Activated CD8-positive, alpha-beta T cell treated with anti-CD3 and anti-CD28 coated beads for 36 hours (primary cell): ENCODE data around the gene SLC31A2. TPM values are rescaled to one million over a fixed set of nuclear protein-coding genes. Genes with fewer than 3 reads are reported as not detected.
"Not testable (repeated sequence)": the region's sequence is repeated elsewhere in the genome, so short reads cannot be mapped to it uniquely, and the experiment has no call there.

Experiments
- ATAC-seq: fragments of 200-7000 bp; cut with Tn5 transposase; one replicate; pipeline ENCODE4 v1.10.0; 2021; ENCODE audit warnings: mild to moderate bottlenecking, moderate library complexity
- CTCF ChIA-PET: fragments of 350-600 bp; sonication (Branson Sonifier 250); formaldehyde crosslinking; loops from one replicate; lab custom pipeline; 2021; ENCODE audit warnings: antibody characterized with exemption; lab: Charles Lee
- POLR2A ChIA-PET: fragments of 350-600 bp; sonication (Branson Sonifier 250); formaldehyde crosslinking; loops from one replicate; lab custom pipeline; 2021; ENCODE audit warnings: antibody characterized with exemption; lab: Charles Lee
- DNase-seq: peaks from one replicate; pipeline ENCODE4 v3.0.0-alpha.2; 2020
- H3K27ac Mint-ChIP-seq: one replicate; pipeline ENCODE4 v1.8.0; 2021; ENCODE audit warnings: mild to moderate bottlenecking, mixed read lengths
- H3K27me3 Mint-ChIP-seq: one replicate; pipeline ENCODE4 v1.8.0; 2021; ENCODE audit warnings: mixed read lengths
- H3K36me3 Mint-ChIP-seq: one replicate; pipeline ENCODE4 v1.8.0; 2021; ENCODE audit warnings: low read depth, mixed read lengths
- H3K4me1 Mint-ChIP-seq: one replicate; pipeline ENCODE4 v1.8.0; 2021; ENCODE audit warnings: low read depth, mixed read lengths
- H3K4me3 Mint-ChIP-seq: one replicate; pipeline ENCODE4 v1.8.0; 2021; ENCODE audit warnings: mild to moderate bottlenecking, moderate library complexity, mixed read lengths
- H3K9me3 Mint-ChIP-seq: one replicate; pipeline ENCODE4 v1.8.0; 2021; ENCODE audit warnings: mixed read lengths
- CTCF ChIP-seq: fragments of 200-600 bp; IDR thresholded peaks from one replicate; pipeline ENCODE4 v1.8.0; 2022; ENCODE audit warnings: antibody characterized with exemption, mild to moderate bottlenecking
- intact Hi-C: fragments of 100-400 bp; cut with micrococcal nuclease; formaldehyde crosslinking; loops from one replicate; pipeline ENCODE4 v1.10.0; 2022
- total RNA-seq, 2 experiments: library from RNA; stranded (reverse); gene quantifications; one replicate each; pipeline ENCODE4 v1.2.3, GENCODE V29; 2021

The SLC31A2 gene
- 1 to 10 TPM; 1.6 to 3.4 TPM for total RNA-seq

GRCh38 chr9:113150670-113151611 is at the start of gene SLC31A2:
SLC31A2 (plus strand) TSS chr9:113151007; CDS start chr9:113151075, 68 bp downstream.
- POLR2A ChIA-PET, result interaction anchor here (1.1 to 1.6 kb wide), 3 partner anchors 12 to 71 kb away, joined by 3 to 7 read pairs (median 5); partner anchors contain the start of genes FKBP15 and SLC31A1
- CTCF ChIA-PET, result interaction anchor here (0.6 to 3.5 kb wide), 9 partner anchors 9 to 504 kb away, joined by 3 to 28 read pairs (median 4); partner anchors contain the start of gene SLC31A1
- intact Hi-C loops, result no loop called here
- H3K27ac Mint-ChIP-seq, result peak within 1 kb of the TSS; percentile 61
- H3K27me3 Mint-ChIP-seq, result no peaks in the 10 kb centered on the region
- peak; percentile 93 for DNase-seq
- H3K4me1 Mint-ChIP-seq, result peaks cover 27% of the 10 kb centered on the region
- peak; percentile 36 for TF ChIP-seq CTCF
- ATAC-seq, result peak; percentile 95
- H3K4me3 Mint-ChIP-seq, result peak within 1 kb of the TSS; percentile 78
- H3K36me3 Mint-ChIP-seq, result no peaks in the 10 kb centered on the region
- H3K9me3 Mint-ChIP-seq, result no peaks in the 10 kb centered on the region

- ATAC-seq, H3K9me3 Mint-ChIP-seq, H3K36me3 Mint-ChIP-seq, intact Hi-C loops, H3K27ac Mint-ChIP-seq, POLR2A ChIA-PET, H3K4me3 Mint-ChIP-seq, H3K4me1 Mint-ChIP-seq, H3K27me3 Mint-ChIP-seq, CTCF ChIA-PET, DNase-seq: not testable (repeated sequence)
Observed at GRCh38 chr9:113105345-113105744, 45.5 kb upstream of the SLC31A2 start.

GRCh38 chr9:113111065-113111951 is 39.5 kb upstream of the SLC31A2 start:
- POLR2A ChIA-PET, H3K27ac Mint-ChIP-seq, H3K36me3 Mint-ChIP-seq, H3K4me1 Mint-ChIP-seq, H3K27me3 Mint-ChIP-seq, H3K9me3 Mint-ChIP-seq, H3K4me3 Mint-ChIP-seq: not testable (repeated sequence)
- TF ChIP-seq CTCF, result peak; percentile 49
- intact Hi-C loops, result loop anchor here (5.0 kb wide), 1 partner anchor 189 kb away; no protein-coding TSS in a partner anchor
- CTCF ChIA-PET, result interaction anchor here (0.7 to 2.4 kb wide), 32 partner anchors 11 to 732 kb away, joined by 3 to 28 read pairs (median 4); partner anchors contain the start of genes FKBP15, HSDL2, SLC31A1 and SLC31A2
- DNase-seq, result peak; percentile 3
- peak; percentile 83 for ATAC-seq

- H3K9me3 Mint-ChIP-seq, H3K36me3 Mint-ChIP-seq, H3K27me3 Mint-ChIP-seq, H3K4me1 Mint-ChIP-seq, H3K4me3 Mint-ChIP-seq, H3K27ac Mint-ChIP-seq: not testable (repeated sequence)
- ChIA-PET POLR2A (interaction anchor here (0.7 kb wide), 1 partner anchor 192 kb away, joined by 3 read pairs; no protein-coding TSS in a partner anchor), CTCF (interaction anchor here (0.6 to 2.4 kb wide), 46 partner anchors 10 to 733 kb away, joined by 3 to 28 read pairs (median 4); partner anchors contain the start of genes BSPRY, FKBP15, HSDL2 and SLC31A1)
- peak; percentile 8 for DNase-seq
- intact Hi-C loops, result loop anchor here (5.0 kb wide), 1 partner anchor 191 kb away; no protein-coding TSS in a partner anchor
- peak; percentile 59 for TF ChIP-seq CTCF
- peak; percentile 86 for ATAC-seq
Observed at GRCh38 chr9:113112706-113113510, 37.9 kb upstream of the SLC31A2 start.

- intact Hi-C loops, H3K4me1 Mint-ChIP-seq, POLR2A ChIA-PET, DNase-seq, H3K9me3 Mint-ChIP-seq, ATAC-seq, H3K27ac Mint-ChIP-seq, CTCF ChIA-PET, H3K4me3 Mint-ChIP-seq, H3K36me3 Mint-ChIP-seq, H3K27me3 Mint-ChIP-seq: not testable (repeated sequence)
Observed at GRCh38 chr9:113118829-113119228, 32.0 kb upstream of the SLC31A2 start.
